Heart right ventricle (tissue), 16 donors: ENCODE data around the gene RAB8B. TPM values are rescaled to one million over a fixed set of nuclear protein-coding genes. Genes with fewer than 3 reads are reported as not detected.

ENCODE experiments used
- ATAC-seq, 8 donors: fragments of 200-7000 bp; cut with Tn5 transposase; one replicate each; pipeline ENCODE4 v1.9.1; 2020; ENCODE audit warnings: mild to moderate bottlenecking in 8 of 8, moderate library complexity in 8 of 8, moderate number of reproducible peaks in 1 of 8
- DNase-seq, 2 donors: peaks; one replicate each; pipeline ENCODE4 v3.0.0-alpha.2; 2020
- H3K27ac ChIP-seq, 10 donors: fragments of 200-600 bp; sonication (generic) in 2 of 10; one replicate each; pipeline versions ENCODE4 v1.5.0 to v1.8.0; 2020 to 2022; ENCODE audit warnings: mild to moderate bottlenecking in 3 of 10
- H3K27me3 ChIP-seq, 7 donors: fragments of 200-600 bp; one replicate each; pipeline ENCODE4 v1.8.0; 2021 to 2022; ENCODE audit warnings: mild to moderate bottlenecking in 2 of 7
- H3K36me3 ChIP-seq, 9 donors: fragments of 200-600 bp; sonication (generic) in 1 of 9; one replicate each; pipeline versions ENCODE4 v1.5.0 to v1.8.0; 2020 to 2022; ENCODE audit warnings: mild to moderate bottlenecking in 2 of 9
- H3K4me1 ChIP-seq, 9 donors: fragments of 200-600 bp; sonication (generic) in 1 of 9; one replicate each; pipeline versions ENCODE4 v1.5.0 to v1.8.0; 2020 to 2022; ENCODE audit warnings: mild to moderate bottlenecking in 4 of 9
- H3K4me3 ChIP-seq, 10 donors: fragments of 200-600 bp; sonication (generic) in 2 of 10; one replicate each; pipeline versions ENCODE4 v1.5.0 to v1.8.0; 2020 to 2022; ENCODE audit warnings: mild to moderate bottlenecking in 7 of 10, moderate library complexity in 2 of 10
- H3K9me3 ChIP-seq, 11 donors: fragments of 200-600 bp in 10 of 11; sonication (generic) in 2 of 11; one replicate each; pipeline versions ENCODE4 v1.5.0 to v1.8.0; 2013 to 2022; ENCODE audit warnings: mild to moderate bottlenecking in 2 of 11, control low read depth in 1 of 11, moderate library complexity in 1 of 11
- WGBS, 2 donors: extraction: QIAGEN DNeasy Blood & Tissue Kit; methylation state at CpG; one replicate each; pipeline ENCODE4 v1.1.7; 2013; ENCODE audit warnings: inconsistent platforms in 1 of 2; 5-methylcytosine and 5-hydroxymethylcytosine counted together
- intact Hi-C, 10 donors: fragments of 100-400 bp; cut with DNase I; formaldehyde crosslinking; loops; one replicate each; pipeline versions ENCODE4 v1.11.1 to v1.14.2; 2022
- polyA plus RNA-seq, 2 donors: library from polyadenylated mRNA; stranded (reverse); fragments of 200-250 nt; gene quantifications; one replicate each; pipeline ENCODE4 v1.2.3, GENCODE V29; 2013
- total RNA-seq, 10 donors: library from RNA; stranded (reverse); fragmentation: NEBNext Ultra II Directional in 3 of 10; extraction: Animal tissue kit (Norgen Biotek cat#: 25700) in 3 of 10; gene quantifications; one replicate each; pipeline versions ENCODE4 v1.2.1 to v1.2.4, GENCODE V29; 2021 to 2023
- TF ChIP-seq, protein P1 (sequence below), 9 donors: fragments of 200-600 bp; sonication (generic) in 2 of 9; IDR thresholded peaks; one replicate each; pipeline versions ENCODE4 v1.5.0 to v1.8.0; 2021 to 2022; ENCODE audit warnings: antibody characterized with exemption in 9 of 9, mild to moderate bottlenecking in 5 of 9, moderate library complexity in 1 of 9
- donor health status: Arrhythmogenic right ventricular cardiomyopathy.
- donor health status: ischemic (EF 13 %, LVEDD 7.1; RV severe dilation, severe dysfunction).
- donor health status: healthy with polysubstance abuse.
- donor health status: DM: no; HTN: yes; CAD: no.
- donor health status: DM: no; HTN: no; CAD: no.
- donor health status: ischemic (EF 25% LVEDD 6.9; RV normal size, moderate dysfunction).
- donor health status: ischemic (EF 25% LVEDD 5.7; RV mildly dilated, moderate dysfunction).
- donor health status: healthy.
- donor health status: DM: yes; HTN: yes; CAD: no.
- donor health status: Ischemic cardiomyopathy.
- donor health status: ischemic (EF 35%, LVEDD 5.7; RV mildly dilated, moderate dysfunction).
- donor health status: nonischemic (EF 11% LVEDD 7.7; RV severe dilation, severe dysfunction).
- donor health status: DM: yes; HTN: yes; CAD: no.
- donor health status: PGD.
- donor health status: ischemic (EF 29% LVEDD 5.4; RV normal size, mild dysfunction).
- donor health status: nonischemic (EF 23%, LVEDD 6.1; RV moderate dilation, normal function).

The RAB8B gene
- total and polyA plus RNA-seq, 12 donors = 4.4 to 27.7 (median 6.9) TPM

GRCh38 chr15:63274427-63274826 lies 85.0 kb downstream of the RAB8B start:
- ATAC-seq = no peak
- Histone ChIP-seq H3K36me3 (peaks cover 0 to 9% (median 0%) of the 10 kb centered on the region in 9 donors), H3K4me1 (peaks cover 0 to 25% (median 9%) of the 10 kb centered on the region in 9 donors), H3K9me3 (no peaks in the 10 kb centered on the region), H3K27me3 (no peaks in the 10 kb centered on the region), H3K4me3 (no peak overlapping the region), H3K27ac (no peak overlapping the region)
- TF ChIP-seq, protein P1, sequence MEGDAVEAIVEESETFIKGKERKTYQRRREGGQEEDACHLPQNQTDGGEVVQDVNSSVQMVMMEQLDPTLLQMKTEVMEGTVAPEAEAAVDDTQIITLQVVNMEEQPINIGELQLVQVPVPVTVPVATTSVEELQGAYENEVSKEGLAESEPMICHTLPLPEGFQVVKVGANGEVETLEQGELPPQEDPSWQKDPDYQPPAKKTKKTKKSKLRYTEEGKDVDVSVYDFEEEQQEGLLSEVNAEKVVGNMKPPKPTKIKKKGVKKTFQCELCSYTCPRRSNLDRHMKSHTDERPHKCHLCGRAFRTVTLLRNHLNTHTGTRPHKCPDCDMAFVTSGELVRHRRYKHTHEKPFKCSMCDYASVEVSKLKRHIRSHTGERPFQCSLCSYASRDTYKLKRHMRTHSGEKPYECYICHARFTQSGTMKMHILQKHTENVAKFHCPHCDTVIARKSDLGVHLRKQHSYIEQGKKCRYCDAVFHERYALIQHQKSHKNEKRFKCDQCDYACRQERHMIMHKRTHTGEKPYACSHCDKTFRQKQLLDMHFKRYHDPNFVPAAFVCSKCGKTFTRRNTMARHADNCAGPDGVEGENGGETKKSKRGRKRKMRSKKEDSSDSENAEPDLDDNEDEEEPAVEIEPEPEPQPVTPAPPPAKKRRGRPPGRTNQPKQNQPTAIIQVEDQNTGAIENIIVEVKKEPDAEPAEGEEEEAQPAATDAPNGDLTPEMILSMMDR (IDR thresholded peaks at IDR 0.05) = no peak
- DNase-seq = no peak
- WGBS, 2 donors = 87 to 92% methylated on average over 3 of the region's 3 CpGs
- intact Hi-C loops = loop anchor here in 5 of 10 donors (10.0 kb wide), 5 partner anchors 80 to 490 kb away; partner anchors contain the start of genes RPS27L (in 2 of the 5) and RAB8B (in 1 of the 5)

DNA sequence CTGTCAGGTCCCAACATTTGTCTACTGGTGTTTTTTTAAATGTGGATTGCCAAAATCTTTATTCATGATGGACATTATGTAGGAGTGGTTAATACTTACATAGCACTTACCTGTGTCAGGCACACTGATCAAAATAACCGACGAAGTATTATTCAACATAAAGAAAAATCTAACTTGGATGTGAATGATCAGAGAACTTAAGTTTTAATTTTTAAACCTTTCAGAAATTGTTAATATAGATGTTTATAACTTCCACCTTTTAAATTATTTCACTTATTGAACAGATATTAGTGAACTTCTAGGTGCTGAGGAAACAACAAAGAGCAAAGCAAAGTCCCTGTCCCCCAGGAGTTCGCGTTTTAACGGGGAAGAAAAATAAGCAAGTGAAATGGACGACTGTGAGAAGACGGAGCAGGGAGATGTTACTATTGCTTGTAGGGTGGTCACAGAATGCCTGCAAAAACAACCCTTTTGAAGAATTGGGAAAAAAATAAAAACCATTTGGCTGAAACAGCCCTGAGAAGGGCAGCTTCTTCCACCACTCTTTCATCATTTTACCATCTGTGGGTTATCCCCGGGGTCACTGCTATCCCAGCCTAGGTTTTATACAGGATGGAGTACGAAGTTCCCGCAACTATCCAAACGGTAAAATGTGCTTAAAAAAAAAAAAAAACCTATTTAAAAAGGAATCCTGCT lies 87.1 kb downstream of the RAB8B start:
- WGBS, 2 donors = 27 to 33% methylated on average over 11 of the region's 11 CpGs
- Histone ChIP-seq H3K4me1 (peaks cover 0 to 25% (median 9%) of the 10 kb centered on the region in 9 donors), H3K9me3 (no peaks in the 10 kb centered on the region), H3K36me3 (peaks cover 0 to 22% (median 0%) of the 10 kb centered on the region in 9 donors), H3K27me3 (no peaks in the 10 kb centered on the region), H3K4me3 (peak overlapping the region; percentile 22 to 93 (median 84)), H3K27ac (peak overlapping the region in 9 of 10 donors; percentile 6 to 86 (median 81))
- peak in 7 of 8 donors; percentile 1 to 35 (median 8) for ATAC-seq
- TF ChIP-seq, protein P1 (IDR thresholded peaks at IDR 0.05) = no peak
- intact Hi-C loops = loop anchor here in 7 of 10 donors (5.0 to 10.0 kb wide), 8 partner anchors 82 to 492 kb away; partner anchors contain the start of genes RPS27L (in 4 of the 7) and RAB8B (in 2 of the 7)
- no peak for DNase-seq

DNA sequence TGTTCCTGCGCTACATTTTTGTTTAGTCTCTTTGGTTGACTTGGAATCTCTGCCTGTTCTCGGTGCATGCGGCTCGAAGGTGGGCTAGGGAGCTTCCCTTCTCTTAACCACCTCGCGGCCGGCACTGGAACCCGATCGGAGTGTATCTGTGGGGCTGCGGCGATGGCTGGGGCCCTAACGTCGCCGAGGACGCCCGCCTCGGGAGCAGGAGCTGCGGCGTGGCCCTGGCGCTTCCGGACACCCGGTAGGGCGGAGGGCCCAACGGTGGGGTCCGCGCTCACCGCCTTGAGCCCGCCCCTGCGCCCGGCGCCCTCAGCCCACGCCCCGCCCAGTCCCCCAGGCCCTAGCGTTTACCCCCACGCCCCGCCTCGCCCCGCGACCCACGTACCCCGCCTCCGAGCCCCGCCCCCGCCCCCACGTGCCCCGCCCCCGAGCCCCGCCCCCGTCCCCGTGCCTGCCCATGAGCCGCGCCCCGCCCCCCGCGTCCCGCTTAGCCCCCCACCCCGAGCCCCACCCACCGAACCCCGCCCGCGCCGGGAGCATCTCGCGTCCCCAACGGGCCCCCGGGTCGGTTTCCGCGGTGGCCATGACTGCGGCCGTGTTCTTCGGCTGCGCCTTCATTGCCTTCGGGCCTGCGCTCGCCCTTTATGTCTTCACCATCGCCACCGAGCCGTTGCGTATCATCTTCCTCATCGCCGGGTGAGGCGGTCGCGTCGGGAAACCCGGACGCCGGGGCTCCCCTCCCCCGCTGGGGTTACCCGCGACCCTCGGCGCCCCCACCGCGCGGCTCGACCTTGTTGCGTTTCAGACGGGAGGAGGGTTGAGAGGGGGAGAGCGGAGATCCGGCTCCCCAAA lies 87.9 kb downstream of the RAB8B start, which contains the start of gene APH1B:
Gene APH1B (plus strand): TSS at position 568 of the 855 bp plus-strand sequence. CDS start 19 bp downstream, at position 587.
- H3K4me1 ChIP-seq = peaks cover 0 to 31% (median 9%) of the 10 kb centered on the region in 9 donors
- WGBS, 2 donors = 0 to 1% methylated on average over 74 to 101 of the region's 102 CpGs
- H3K27me3 ChIP-seq = no peaks in the 10 kb centered on the region
- TF ChIP-seq, protein P1 (IDR thresholded peaks at IDR 0.05) = no peak
- intact Hi-C loops = loop anchor here in 7 of 10 donors (5.0 to 10.0 kb wide), 8 partner anchors 82 to 492 kb away; partner anchors contain the start of genes RPS27L (in 4 of the 7) and RAB8B (in 2 of the 7)
- peaks cover 0 to 23% (median 0%) of the 10 kb centered on the region in 9 donors for H3K36me3 ChIP-seq
- DNase-seq (peak; percentile 80 to 90), ATAC-seq (peak; percentile 87 to 98 (median 92))
- no peaks in the 10 kb centered on the region for H3K9me3 ChIP-seq
- H3K27ac ChIP-seq = peak within 1 kb of the TSS; percentile 22 to 92 (median 86)
- peak within 1 kb of the TSS; percentile 68 to 93 (median 84) for H3K4me3 ChIP-seq
